HL-60 (cell line): ENCODE data around the gene TPO.

Experiments
- CTCF ChIP-seq: IDR thresholded peaks from one replicate; pipeline ENCODE4 v1.5.1; 2011; ENCODE audit warnings: low read length, control low read depth, inconsistent platforms; ENCODE audit not compliant: insufficient read depth
- GABPA ChIP-seq: IDR thresholded peaks from 2 replicates; pipeline ENCODE4 v1.6.1; 2012; ENCODE audit warnings: low read depth

GRCh38 chr2:1521878-1522830 is 108.9 kb downstream of the TPO start:
- TF ChIP-seq GABPA: no peak
- no peak for TF ChIP-seq CTCF
